HEK293 (cell line): ENCODE data around the gene XRCC6.
A peak's percentile ranks its signal among the peaks of the same experiment; 100 is the strongest.

Experiments
- BCL11A ChIP-seq: fragments of 450-650 bp; formaldehyde crosslinking; IDR thresholded peaks from 2 replicates; pipeline ENCODE4 v1.5.1; 2016; ENCODE audit warnings: low read depth, missing biosample characterization, missing genetic modification characterization
- PRDM4 ChIP-seq: fragments of 450-650 bp; formaldehyde crosslinking; IDR thresholded peaks from 2 replicates; pipeline ENCODE4 v1.5.1; 2017; ENCODE audit warnings: missing biosample characterization, missing genetic modification characterization
- RBAK ChIP-seq: fragments of 450-650 bp; formaldehyde crosslinking; IDR thresholded peaks from 2 replicates; pipeline ENCODE4 v1.5.1; 2016; ENCODE audit warnings: missing biosample characterization, missing genetic modification characterization
- SALL2 ChIP-seq: fragments of 450-650 bp; formaldehyde crosslinking; IDR thresholded peaks from 2 replicates; pipeline ENCODE4 v1.5.0; 2017; ENCODE audit warnings: missing biosample characterization, mild to moderate bottlenecking, missing genetic modification characterization, borderline replicate concordance
- SCRT2 ChIP-seq: fragments of 450-650 bp; formaldehyde crosslinking; IDR thresholded peaks from 2 replicates; pipeline ENCODE4 v1.5.1; 2016; ENCODE audit warnings: missing biosample characterization, missing genetic modification characterization
- SP3 ChIP-seq: fragments of 450-650 bp; formaldehyde crosslinking; IDR thresholded peaks from 2 replicates; pipeline ENCODE4 v1.5.1; 2016; ENCODE audit warnings: missing biosample characterization, missing genetic modification characterization
- TCF7L2 ChIP-seq: IDR thresholded peaks from 2 replicates; pipeline ENCODE4 v1.6.1; 2011; ENCODE audit warnings: low read depth, mild to moderate bottlenecking, inconsistent platforms, low read length, moderate library complexity, borderline replicate concordance
- YY1 ChIP-seq: fragments of 450-650 bp; formaldehyde crosslinking; IDR thresholded peaks from 2 replicates; pipeline ENCODE4 v1.5.1; 2018; ENCODE audit warnings: missing biosample characterization, missing genetic modification characterization
- ZBTB1 ChIP-seq: fragments of 450-650 bp; formaldehyde crosslinking; IDR thresholded peaks from 2 replicates; pipeline ENCODE4 v1.5.1; 2016; ENCODE audit warnings: missing biosample characterization, missing genetic modification characterization
- ZFP37 ChIP-seq: fragments of 450-650 bp; formaldehyde crosslinking; IDR thresholded peaks from 2 replicates; pipeline ENCODE4 v1.5.1; 2016; ENCODE audit warnings: missing biosample characterization, missing genetic modification characterization
- ZNF114 ChIP-seq: fragments of 450-650 bp; formaldehyde crosslinking; IDR thresholded peaks from 2 replicates; pipeline ENCODE4 v1.5.0; 2017; ENCODE audit warnings: missing biosample characterization, missing genetic modification characterization
- ZNF133 ChIP-seq: fragments of 450-650 bp; formaldehyde crosslinking; IDR thresholded peaks from 2 replicates; pipeline ENCODE4 v1.5.1; 2016; ENCODE audit warnings: missing biosample characterization, missing genetic modification characterization
- ZNF155 ChIP-seq: fragments of 450-650 bp; formaldehyde crosslinking; IDR thresholded peaks from 2 replicates; pipeline ENCODE4 v1.5.1; 2016; ENCODE audit warnings: missing biosample characterization, missing genetic modification characterization
- ZNF16 ChIP-seq: fragments of 450-650 bp; formaldehyde crosslinking; IDR thresholded peaks from 2 replicates; pipeline ENCODE4 v1.5.1; 2016; ENCODE audit warnings: low read depth, missing biosample characterization, missing genetic modification characterization
- ZNF169 ChIP-seq: fragments of 450-650 bp; formaldehyde crosslinking; IDR thresholded peaks from 2 replicates; pipeline ENCODE4 v1.5.1; 2016; ENCODE audit warnings: missing biosample characterization, missing genetic modification characterization
- ZNF18 ChIP-seq: fragments of 450-650 bp; formaldehyde crosslinking; IDR thresholded peaks from 2 replicates; pipeline ENCODE4 v1.5.1; 2016; ENCODE audit warnings: missing biosample characterization, missing genetic modification characterization
- ZNF19 ChIP-seq: fragments of 450-650 bp; formaldehyde crosslinking; IDR thresholded peaks from 2 replicates; pipeline ENCODE4; 2016; ENCODE audit warnings: missing biosample characterization, missing genetic modification characterization, low read depth
- ZNF221 ChIP-seq: fragments of 450-650 bp; formaldehyde crosslinking; IDR thresholded peaks from 2 replicates; pipeline ENCODE4 v1.5.1; 2017; ENCODE audit warnings: missing biosample characterization, missing genetic modification characterization, borderline replicate concordance
- ZNF248 ChIP-seq: fragments of 450-650 bp; formaldehyde crosslinking; IDR thresholded peaks from 2 replicates; pipeline ENCODE4 v1.5.1; 2017; ENCODE audit warnings: missing biosample characterization, missing genetic modification characterization
- ZNF280C ChIP-seq: fragments of 450-650 bp; formaldehyde crosslinking; IDR thresholded peaks from 2 replicates; pipeline ENCODE4 v1.5.1; 2016; ENCODE audit warnings: missing biosample characterization, missing genetic modification characterization
- ZNF404 ChIP-seq: fragments of 450-650 bp; formaldehyde crosslinking; IDR thresholded peaks from 2 replicates; pipeline ENCODE4 v1.5.1; 2017; ENCODE audit warnings: missing biosample characterization, missing genetic modification characterization
- ZNF501 ChIP-seq: fragments of 450-650 bp; formaldehyde crosslinking; IDR thresholded peaks from 2 replicates; pipeline ENCODE4 v1.5.1; 2016; ENCODE audit warnings: missing biosample characterization, missing genetic modification characterization
- ZNF521 ChIP-seq: fragments of 450-650 bp; formaldehyde crosslinking; IDR thresholded peaks from 2 replicates; pipeline ENCODE4 v1.5.1; 2017; ENCODE audit warnings: missing biosample characterization, mild to moderate bottlenecking, missing genetic modification characterization
- ZNF549 ChIP-seq: fragments of 450-650 bp; IDR thresholded peaks from 2 replicates; pipeline ENCODE4 v1.5.1; 2018; ENCODE audit warnings: missing biosample characterization, missing genetic modification characterization, mild to moderate bottlenecking, inconsistent platforms, moderate library complexity
- ZNF580 ChIP-seq: fragments of 450-650 bp; formaldehyde crosslinking; IDR thresholded peaks from 2 replicates; pipeline ENCODE4 v1.5.1; 2016; ENCODE audit warnings: missing biosample characterization, missing genetic modification characterization
- ZNF596 ChIP-seq: fragments of 450-650 bp; IDR thresholded peaks from 2 replicates; pipeline ENCODE4 v1.5.0; 2018; ENCODE audit warnings: missing biosample characterization, mild to moderate bottlenecking, missing genetic modification characterization, moderate library complexity
- ZNF660 ChIP-seq: fragments of 450-650 bp; IDR thresholded peaks from 2 replicates; pipeline ENCODE4 v1.5.1; 2018; ENCODE audit warnings: missing biosample characterization, mild to moderate bottlenecking, missing genetic modification characterization
- ZNF677 ChIP-seq: fragments of 450-650 bp; IDR thresholded peaks from 2 replicates; pipeline ENCODE4 v1.5.0; 2018; ENCODE audit warnings: missing biosample characterization, mild to moderate bottlenecking, missing genetic modification characterization, moderate library complexity
- ZNF704 ChIP-seq: fragments of 450-650 bp; formaldehyde crosslinking; IDR thresholded peaks from 2 replicates; pipeline ENCODE4 v1.5.1; 2016; ENCODE audit warnings: missing biosample characterization, missing genetic modification characterization
- ZNF776 ChIP-seq: fragments of 450-650 bp; formaldehyde crosslinking; IDR thresholded peaks from 2 replicates; pipeline ENCODE4 v1.5.0; 2017; ENCODE audit warnings: missing biosample characterization, missing genetic modification characterization, borderline replicate concordance
- ZNF792 ChIP-seq: fragments of 450-650 bp; formaldehyde crosslinking; IDR thresholded peaks from 2 replicates; pipeline ENCODE4 v1.5.1; 2016; ENCODE audit warnings: missing biosample characterization, missing genetic modification characterization
- ZNF837 ChIP-seq: fragments of 450-650 bp; formaldehyde crosslinking; IDR thresholded peaks from 2 replicates; pipeline ENCODE4 v1.5.1; 2016; ENCODE audit warnings: missing biosample characterization, missing genetic modification characterization
- ZSCAN4 ChIP-seq: fragments of 450-650 bp; formaldehyde crosslinking; IDR thresholded peaks from 2 replicates; pipeline ENCODE4 v1.5.1; 2017; ENCODE audit warnings: missing biosample characterization, missing genetic modification characterization

XRCC6 gene

GRCh38 chr22:41688365-41689211 is 67.5 kb downstream of the XRCC6 start, which contains the start of gene SNU13 (continued):
- no peak for TF ChIP-seq ZNF18
- TF ChIP-seq ZSCAN4 = no peak
- TF ChIP-seq PRDM4 (tag by site-specific recombination) = no peak
- no peak for TF ChIP-seq BCL11A (tag by site-specific recombination)
- TF ChIP-seq ZNF549 = no peak
- no peak for TF ChIP-seq SALL2
- 0 out of 2 replicates have a peak, but pooled peaks have one; percentile 31 for TF ChIP-seq ZNF580 (tag by site-specific recombination)
- TF ChIP-seq ZNF280C (tag by site-specific recombination) = no peak
- TF ChIP-seq YY1 (tag by site-specific recombination) = peak; percentile 77
- no peak for TF ChIP-seq ZNF704
- TF ChIP-seq ZNF660 (tag by site-specific recombination) = peak; percentile 76; the same call in 1 of the 2 replicates
- TF ChIP-seq ZNF155 (tag by site-specific recombination) = no peak
- peak; percentile 6; the same call in 1 of the 2 replicates for TF ChIP-seq SP3 (tag by site-specific recombination)
- no peak for TF ChIP-seq ZNF221
- TF ChIP-seq ZNF501 (tag by site-specific recombination) = peak; percentile 62; the same call in 1 of the 2 replicates
- no peak for TF ChIP-seq ZBTB1 (tag by site-specific recombination)
- TF ChIP-seq ZNF677 (tag by site-specific recombination) = no peak
- no peak for TF ChIP-seq ZNF133 (tag by site-specific recombination)
- TF ChIP-seq SCRT2 (tag by site-specific recombination) = no peak
- TF ChIP-seq ZNF837 (tag by site-specific recombination) = no peak
- TF ChIP-seq ZNF776 (tag by site-specific recombination) = no peak
- TF ChIP-seq ZNF596 (tag by site-specific recombination) = no peak
- no peak for TF ChIP-seq ZNF16 (tag by site-specific recombination)
- no peak for TF ChIP-seq ZNF114 (tag by site-specific recombination)
- no peak for TF ChIP-seq ZNF404 (tag by site-specific recombination)
- no peak for TF ChIP-seq ZNF169
- no peak for TF ChIP-seq ZFP37 (tag by site-specific recombination)
- TF ChIP-seq ZNF248 (tag by site-specific recombination) = no peak
- TF ChIP-seq ZNF792 (tag by site-specific recombination) = no peak
- TF ChIP-seq ZNF19 (tag by site-specific recombination) = no peak
- TF ChIP-seq TCF7L2 = no peak
- TF ChIP-seq RBAK (tag by site-specific recombination) = no peak
- no peak for TF ChIP-seq ZNF521 (tag by site-specific recombination)
